H1 (cell line): Measurements from ENCODE around the gene FAT1.

Source experiments
- EP300 ChIP-seq, 2 experiments: IDR thresholded peaks; 1 replicate in 1 of 2; 2 replicates in 1 of 2; pipeline ENCODE4 v1.6.1; 2011 to 2012; ENCODE audit warnings: low read depth in 2 of 2, low read length in 2 of 2, mild to moderate bottlenecking in 2 of 2, borderline replicate concordance in 1 of 2, inconsistent platforms in 1 of 2, moderate library complexity in 1 of 2
- EZH2 ChIP-seq: fragments of 200-600 bp; sonication (generic); IDR thresholded peaks from 2 replicates; pipeline ENCODE4 v1.7.1; 2012; ENCODE audit warnings: low read depth, mild to moderate bottlenecking, moderate library complexity, low read length, inconsistent platforms; ENCODE audit not compliant: severe bottlenecking
- RNF2 ChIP-seq: fragments of 200-900, 300-1000 bp; sonication (generic); IDR thresholded peaks from 2 replicates; pipeline ENCODE4 v1.7.1; 2016; ENCODE audit warnings: borderline replicate concordance, low read depth, mild to moderate bottlenecking, antibody characterized with exemption, low read length; ENCODE audit not compliant: poor library complexity, severe bottlenecking; ENCODE audit errors: missing control alignments

DNA sequence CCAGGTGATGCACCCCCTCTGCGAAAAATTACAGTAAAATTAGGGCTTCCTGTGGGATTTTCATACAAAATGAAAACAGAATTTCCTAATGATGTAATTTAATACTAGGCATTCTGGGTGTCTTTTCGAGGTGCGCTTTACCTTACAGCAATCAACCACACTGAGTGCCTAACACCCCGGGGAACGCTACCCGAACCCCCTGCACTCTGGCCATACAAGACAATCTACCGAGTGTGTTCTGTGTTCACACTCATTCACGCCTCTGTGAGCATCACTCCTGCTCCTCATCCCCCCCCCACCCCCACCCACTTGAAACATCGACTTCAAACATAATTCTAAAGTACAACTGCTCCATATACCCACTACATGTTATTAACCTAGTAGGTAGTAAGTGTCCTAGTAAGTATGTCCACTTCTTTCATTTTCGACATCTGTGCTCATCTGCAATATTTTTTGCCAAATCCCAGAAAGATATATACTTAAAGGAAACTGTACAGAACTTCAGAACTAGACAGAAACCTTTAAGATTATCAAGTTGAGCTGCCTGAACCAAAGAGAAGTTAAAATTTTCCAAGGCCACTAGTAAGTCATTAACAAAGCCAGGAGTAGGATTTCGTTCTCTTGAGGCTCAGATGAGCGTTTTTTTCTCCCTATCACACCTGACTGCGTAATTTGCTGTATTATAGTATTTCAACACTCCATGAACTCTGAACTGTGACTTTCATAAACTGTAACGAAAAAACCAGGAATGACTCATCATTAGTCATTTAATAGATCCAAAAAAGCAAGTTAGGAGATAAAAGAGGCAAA, 80.0 kb downstream of the FAT1 start:
- no peak for TF ChIP-seq RNF2
- no peak for TF ChIP-seq EP300 (IDR thresholded peaks at IDR 0.05; ENCODE audit: borderline replicate concordance in 1 of 2, low read depth in 2 of 2, low read length in 2 of 2)
- TF ChIP-seq EZH2 = no peak
